DOHH2 (cell line): ENCODE results near the gene HAT1.
"Not testable (repeated sequence)": the region's sequence is repeated elsewhere in the genome, so short reads cannot be mapped to it uniquely, and the experiment has no call there.

Experiments
- H3F3A ChIP-seq: fragments of 200-600 bp; sonication (generic), shearing (Covaris generic); 2 replicates; pipeline ENCODE4 v1.6.0; 2016; ENCODE audit warnings: antibody characterized with exemption, mild to moderate bottlenecking; ENCODE audit not compliant: control insufficient read depth, insufficient read depth
- H3K27ac ChIP-seq: fragments of 200-600 bp; sonication (generic); 2 replicates; pipeline ENCODE4 v1.5.1; 2014; ENCODE audit warnings: low read depth, mild to moderate bottlenecking, low read length, moderate library complexity
- H3K27me3 ChIP-seq: fragments of 200-600 bp; sonication (generic); 2 replicates; pipeline ENCODE4 v1.6.1; 2014; ENCODE audit warnings: mild to moderate bottlenecking, low read length, mixed read lengths; ENCODE audit not compliant: control insufficient read depth
- H3K36me3 ChIP-seq: fragments of 200-600 bp; sonication (generic); 2 replicates; pipeline ENCODE4 v1.6.1; 2014; ENCODE audit warnings: mild to moderate bottlenecking, low read length, moderate library complexity, mixed read lengths; ENCODE audit not compliant: control insufficient read depth
- H3K4me1 ChIP-seq: fragments of 200-600 bp; sonication (generic); 2 replicates; pipeline ENCODE4 v1.6.1; 2014; ENCODE audit warnings: mild to moderate bottlenecking, low read length, mixed read lengths; ENCODE audit not compliant: control insufficient read depth
- H3K4me2 ChIP-seq: fragments of 200-600 bp; sonication (generic); 2 replicates; pipeline ENCODE4 v1.6.0; 2014; ENCODE audit warnings: mild to moderate bottlenecking, low read length, moderate library complexity
- H3K4me3 ChIP-seq: fragments of 200-600 bp; sonication (generic); 2 replicates; pipeline ENCODE4 v1.5.1; 2014; ENCODE audit warnings: mild to moderate bottlenecking, low read length, mixed read lengths
- H3K79me2 ChIP-seq: fragments of 200-600 bp; sonication (generic); 2 replicates; pipeline ENCODE4 v1.6.1; 2014; ENCODE audit warnings: mild to moderate bottlenecking, low read length, mixed read lengths; ENCODE audit not compliant: control insufficient read depth
- H3K9me2 ChIP-seq: fragments of 200-600 bp; sonication (generic); replicated peaks from 2 replicates; pipeline ENCODE4 v1.6.1; 2014; ENCODE audit warnings: mild to moderate bottlenecking, low read length, mixed read lengths; ENCODE audit not compliant: control insufficient read depth
- H3K9me3 ChIP-seq: fragments of 200-600 bp; sonication (generic); 2 replicates; pipeline ENCODE4 v1.6.1; 2014; ENCODE audit warnings: antibody characterized with exemption, low read length, mixed read lengths; ENCODE audit not compliant: control insufficient read depth, insufficient read depth
- H4K20me1 ChIP-seq: fragments of 200-600 bp; sonication (generic); 2 replicates; pipeline ENCODE4 v1.6.0; 2014; ENCODE audit warnings: low read depth, mild to moderate bottlenecking, antibody characterized with exemption, low read length, moderate library complexity; ENCODE audit not compliant: control insufficient read depth, insufficient read depth
- EZH2phosphoT487 ChIP-seq: fragments of 200-600 bp; sonication (generic); IDR thresholded peaks from 2 replicates; pipeline ENCODE4 v1.6.1; 2017; ENCODE audit warnings: borderline replicate concordance, mild to moderate bottlenecking, antibody characterized with exemption, low read length, moderate library complexity, mixed read lengths
- TF ChIP-seq, protein P1 (sequence below): fragments of 200-600 bp; sonication (generic); IDR thresholded peaks from one replicate; pipeline ENCODE4 v1.5.1; 2014; ENCODE audit warnings: antibody characterized with exemption, mild to moderate bottlenecking, low read depth, low read length; ENCODE audit not compliant: poor library complexity, severe bottlenecking

HAT1 gene

DNA sequence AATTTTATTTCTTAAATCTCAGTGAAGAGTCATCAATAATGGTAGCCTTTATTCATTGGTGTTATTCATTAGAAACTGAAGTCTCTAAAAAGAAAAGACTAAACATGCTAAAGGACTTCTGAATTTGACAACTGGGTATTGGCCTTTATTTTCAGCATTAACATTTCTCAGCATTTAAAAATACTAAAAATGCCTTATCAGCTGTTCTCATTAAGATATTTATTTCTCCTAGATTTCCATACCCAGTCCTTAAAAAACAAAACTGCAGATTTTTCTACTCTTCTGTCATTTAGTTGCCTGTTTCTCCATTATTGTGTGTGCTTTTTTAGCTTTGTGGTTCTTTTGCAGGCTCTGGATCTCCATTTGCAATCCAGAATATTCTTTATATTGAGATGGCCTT lies 46.2 kb downstream of the HAT1 start:
- Histone ChIP-seq H3K9me2 (no peaks in the 10 kb centered on the region), H3K9me3 (no peaks in the 10 kb centered on the region), H3F3A (no peaks in the 10 kb centered on the region), H3K4me1 (no peaks in the 10 kb centered on the region), H3K27me3 (no peaks in the 10 kb centered on the region), H3K27ac (no peak overlapping the region), H3K4me2 (no peak overlapping the region), H4K20me1 (no peaks in the 10 kb centered on the region), H3K4me3 (no peak overlapping the region), H3K36me3 (peaks cover 43% of the 10 kb centered on the region), H3K79me2 (no peaks in the 10 kb centered on the region)
- TF ChIP-seq EZH2phosphoT487, result no peak
- TF ChIP-seq, protein P1, sequence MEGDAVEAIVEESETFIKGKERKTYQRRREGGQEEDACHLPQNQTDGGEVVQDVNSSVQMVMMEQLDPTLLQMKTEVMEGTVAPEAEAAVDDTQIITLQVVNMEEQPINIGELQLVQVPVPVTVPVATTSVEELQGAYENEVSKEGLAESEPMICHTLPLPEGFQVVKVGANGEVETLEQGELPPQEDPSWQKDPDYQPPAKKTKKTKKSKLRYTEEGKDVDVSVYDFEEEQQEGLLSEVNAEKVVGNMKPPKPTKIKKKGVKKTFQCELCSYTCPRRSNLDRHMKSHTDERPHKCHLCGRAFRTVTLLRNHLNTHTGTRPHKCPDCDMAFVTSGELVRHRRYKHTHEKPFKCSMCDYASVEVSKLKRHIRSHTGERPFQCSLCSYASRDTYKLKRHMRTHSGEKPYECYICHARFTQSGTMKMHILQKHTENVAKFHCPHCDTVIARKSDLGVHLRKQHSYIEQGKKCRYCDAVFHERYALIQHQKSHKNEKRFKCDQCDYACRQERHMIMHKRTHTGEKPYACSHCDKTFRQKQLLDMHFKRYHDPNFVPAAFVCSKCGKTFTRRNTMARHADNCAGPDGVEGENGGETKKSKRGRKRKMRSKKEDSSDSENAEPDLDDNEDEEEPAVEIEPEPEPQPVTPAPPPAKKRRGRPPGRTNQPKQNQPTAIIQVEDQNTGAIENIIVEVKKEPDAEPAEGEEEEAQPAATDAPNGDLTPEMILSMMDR, result no peak

DNA sequence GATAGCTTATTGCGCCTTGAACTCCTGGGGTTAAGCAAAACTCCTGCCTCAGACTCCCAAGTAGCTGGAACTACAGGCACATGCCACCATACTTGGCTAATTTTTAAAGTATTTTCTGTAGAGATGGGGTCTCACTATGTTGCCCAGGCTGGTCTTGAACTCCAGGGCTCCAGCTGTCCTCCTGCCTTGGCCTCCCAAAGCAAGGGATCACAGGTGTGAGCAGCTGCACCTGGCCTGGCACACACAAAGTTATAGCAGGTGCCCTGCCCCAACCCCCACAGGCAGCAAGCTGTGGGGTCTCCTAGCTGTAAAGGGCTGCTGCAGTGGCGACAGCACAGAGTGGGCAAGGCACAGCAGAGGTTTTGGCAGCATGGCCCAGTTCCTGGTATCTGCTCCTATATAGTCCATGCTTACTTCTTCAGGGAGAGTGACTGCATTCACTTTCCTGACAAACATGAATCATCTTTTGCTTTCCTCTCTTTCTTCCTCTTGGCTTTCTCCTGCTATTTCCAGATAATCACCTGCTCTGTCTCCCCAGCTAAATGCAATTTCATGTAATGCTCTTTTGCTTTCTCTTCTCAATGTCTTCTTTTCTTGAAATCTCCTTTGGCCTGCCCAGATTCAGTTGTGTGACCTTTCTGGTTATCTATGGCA lies 50.2 kb downstream of the HAT1 start:
- H3K79me2 ChIP-seq, result no peaks in the 10 kb centered on the region
- no peaks in the 10 kb centered on the region for H4K20me1 ChIP-seq
- H3K27me3 ChIP-seq, result no peaks in the 10 kb centered on the region
- no peaks in the 10 kb centered on the region for H3K9me2 ChIP-seq
- peaks cover 35% of the 10 kb centered on the region for H3K36me3 ChIP-seq
- H3K4me1 ChIP-seq, result no peaks in the 10 kb centered on the region
- no peak overlapping the region for H3K27ac ChIP-seq
- H3F3A ChIP-seq, result no peaks in the 10 kb centered on the region
- no peak overlapping the region for H3K4me3 ChIP-seq
- H3K9me3 ChIP-seq, result no peaks in the 10 kb centered on the region
- H3K4me2 ChIP-seq, result no peak overlapping the region
- TF ChIP-seq, protein P1, result no peak
- no peak for TF ChIP-seq EZH2phosphoT487

DNA sequence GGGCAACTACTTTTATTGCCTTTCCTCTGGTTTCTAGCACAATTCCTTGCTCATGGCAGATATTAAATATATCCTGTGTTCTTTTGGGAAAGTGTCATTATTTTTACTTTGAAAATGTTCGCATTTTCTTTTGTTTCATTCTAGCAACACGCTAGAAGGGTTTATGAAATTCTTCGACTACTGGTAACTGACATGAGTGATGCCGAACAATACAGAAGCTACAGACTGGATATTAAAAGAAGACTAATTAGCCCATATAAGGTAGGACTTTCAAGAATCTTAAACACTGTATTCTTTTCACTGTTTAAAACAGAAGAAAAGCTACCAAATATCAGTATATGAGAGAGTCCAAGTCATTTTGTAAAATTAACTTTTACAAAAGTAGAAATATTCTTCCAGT lies 56.8 kb downstream of the HAT1 start:
- Histone ChIP-seq H3K27me3 (no peaks in the 10 kb centered on the region), H3K9me2 (no peaks in the 10 kb centered on the region), H3K9me3 (no peaks in the 10 kb centered on the region), H3F3A (peaks cover 4% of the 10 kb centered on the region; the same call in 1 of the 2 replicates), H3K27ac (no peak overlapping the region), H3K4me1 (no peaks in the 10 kb centered on the region), H3K79me2 (no peaks in the 10 kb centered on the region), H3K4me3 (no peak overlapping the region), H3K36me3 (peaks cover 61% of the 10 kb centered on the region), H4K20me1 (no peaks in the 10 kb centered on the region), H3K4me2 (no peak overlapping the region)
- TF ChIP-seq EZH2phosphoT487, result no peak
- TF ChIP-seq, protein P1, result no peak

DNA sequence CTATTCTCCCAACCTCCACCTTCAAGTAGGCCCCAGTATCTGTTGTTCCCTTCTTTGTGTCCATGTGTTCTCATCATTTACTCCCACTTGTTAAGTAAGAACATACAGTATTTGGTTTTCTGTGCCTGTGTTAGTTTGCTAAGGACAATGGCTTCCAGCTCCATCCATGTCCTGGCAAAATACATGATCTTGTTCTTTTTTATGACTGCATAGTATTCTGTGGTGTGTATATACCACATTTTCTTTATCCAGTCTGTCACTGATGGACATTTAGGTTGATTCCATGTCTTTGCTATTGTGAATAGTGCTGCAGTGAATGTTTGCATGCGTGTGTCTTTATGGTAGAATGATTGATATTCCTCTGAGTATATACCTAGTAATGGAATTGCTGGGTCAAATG lies 61.7 kb downstream of the HAT1 start:
- not testable (repeated sequence) for H3K4me2 ChIP-seq, H3F3A ChIP-seq, H3K4me3 ChIP-seq, H3K79me2 ChIP-seq, H3K27me3 ChIP-seq, H3K4me1 ChIP-seq, H3K9me3 ChIP-seq, H4K20me1 ChIP-seq, H3K27ac ChIP-seq, H3K9me2 ChIP-seq
- peaks cover 29% of the 10 kb centered on the region for H3K36me3 ChIP-seq
